DOHH2 (cell line): ENCODE data around the gene PRKAR2B.

Experiments
- EZH2phosphoT487 ChIP-seq: fragments of 200-600 bp; sonication (generic); IDR thresholded peaks from 2 replicates; pipeline ENCODE4 v1.6.1; 2017; ENCODE audit warnings: borderline replicate concordance, mild to moderate bottlenecking, antibody characterized with exemption, low read length, moderate library complexity, mixed read lengths
- TF ChIP-seq, protein P1 (sequence below): fragments of 200-600 bp; sonication (generic); IDR thresholded peaks from one replicate; pipeline ENCODE4 v1.5.1; 2014; ENCODE audit warnings: antibody characterized with exemption, mild to moderate bottlenecking, low read depth, low read length; ENCODE audit not compliant: poor library complexity, severe bottlenecking

DNA sequence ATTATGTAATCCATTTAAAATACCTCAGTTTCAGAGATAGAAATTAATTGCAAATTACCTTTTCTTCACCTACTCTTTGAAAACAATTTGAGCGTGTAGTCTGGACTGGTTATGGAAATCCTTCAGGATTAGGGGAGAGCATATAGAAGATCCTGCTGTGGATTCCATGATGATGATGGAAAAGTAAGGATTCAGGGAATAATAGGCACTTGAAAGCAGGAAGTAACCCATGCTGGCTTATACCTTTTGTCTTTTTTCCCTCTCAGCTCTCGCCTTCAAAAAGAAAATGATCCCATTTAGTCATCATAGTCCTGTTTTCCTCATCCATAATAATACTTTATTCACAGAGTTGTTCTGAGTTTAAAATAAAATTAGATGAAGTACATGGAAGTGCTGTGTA is 128.7 kb downstream of the PRKAR2B start:
- TF ChIP-seq, protein P1, sequence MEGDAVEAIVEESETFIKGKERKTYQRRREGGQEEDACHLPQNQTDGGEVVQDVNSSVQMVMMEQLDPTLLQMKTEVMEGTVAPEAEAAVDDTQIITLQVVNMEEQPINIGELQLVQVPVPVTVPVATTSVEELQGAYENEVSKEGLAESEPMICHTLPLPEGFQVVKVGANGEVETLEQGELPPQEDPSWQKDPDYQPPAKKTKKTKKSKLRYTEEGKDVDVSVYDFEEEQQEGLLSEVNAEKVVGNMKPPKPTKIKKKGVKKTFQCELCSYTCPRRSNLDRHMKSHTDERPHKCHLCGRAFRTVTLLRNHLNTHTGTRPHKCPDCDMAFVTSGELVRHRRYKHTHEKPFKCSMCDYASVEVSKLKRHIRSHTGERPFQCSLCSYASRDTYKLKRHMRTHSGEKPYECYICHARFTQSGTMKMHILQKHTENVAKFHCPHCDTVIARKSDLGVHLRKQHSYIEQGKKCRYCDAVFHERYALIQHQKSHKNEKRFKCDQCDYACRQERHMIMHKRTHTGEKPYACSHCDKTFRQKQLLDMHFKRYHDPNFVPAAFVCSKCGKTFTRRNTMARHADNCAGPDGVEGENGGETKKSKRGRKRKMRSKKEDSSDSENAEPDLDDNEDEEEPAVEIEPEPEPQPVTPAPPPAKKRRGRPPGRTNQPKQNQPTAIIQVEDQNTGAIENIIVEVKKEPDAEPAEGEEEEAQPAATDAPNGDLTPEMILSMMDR, result no peak
- no peak for TF ChIP-seq EZH2phosphoT487
